Measurements from ENCODE around the gene RBPJ. TPM values are rescaled to one million over a fixed set of nuclear protein-coding genes. Genes with fewer than 3 reads are reported as not detected.

RBPJ gene
- total RNA-seq, 2 experiments from 2014 or later, result 39.9 to 61.1 TPM

GRCh38 chr4:26331380-26331950, 10.7 kb downstream of the RBPJ start:
- Histone ChIP-seq H2AFZ (ENCODE audit: low read length) (no peak overlapping the region), H3K4me1 (ENCODE audit: insufficient read depth, low read length, poor library complexity, severe bottlenecking) (no peaks in the 10 kb centered on the region), H3K4me3 (ENCODE audit: low read depth, low read length, poor library complexity, severe bottlenecking) (no peak overlapping the region), H3K79me2 (ENCODE audit: insufficient read depth, low read depth, low read length) (peaks cover 85% of the 10 kb centered on the region), H3K9me2 (ENCODE audit: insufficient read depth, low read length) (no peaks in the 10 kb centered on the region), H4K20me1 (ENCODE audit: insufficient read depth, low read length) (peaks cover 39% of the 10 kb centered on the region), H3K9me3 (ENCODE audit: low read length) (no peaks in the 10 kb centered on the region), H3K4me2 (ENCODE audit: low read length) (no peak overlapping the region), H3K36me3 (ENCODE audit: insufficient read depth, low read length) (no peaks in the 10 kb centered on the region), H3K27ac (ENCODE audit: low read depth, low read length, poor library complexity, severe bottlenecking) (no peak overlapping the region)
- DNase-seq (ENCODE audit: low spot score), result no peak
- ChIA-PET POLR2A (interaction anchor here (0.6 to 2.6 kb wide), 5 partner anchors 9 to 78 kb away, joined by 3 to 7 read pairs (median 5); no protein-coding TSS in a partner anchor), CTCF (ENCODE audit: unreplicated experiment) (interaction anchor here (1.1 kb wide), 1 partner anchor 80 kb away, joined by 4 read pairs; no protein-coding TSS in a partner anchor)
- intact Hi-C loops (cut with micrococcal nuclease; ENCODE audit: unreplicated experiment), result no loop called here
- no TSS peak for BruUV-seq (replicated peaks)
- TF ChIP-seq EZH2phosphoT487 (IDR thresholded peaks at IDR 0.05; ENCODE audit: borderline replicate concordance, low read depth, low read length), result no peak
- TF ChIP-seq CTCF (conservative IDR thresholded peaks at IDR 0.05; ENCODE audit: low read length), result no peak

GRCh38 chr4:26334366-26334765, 13.6 kb downstream of the RBPJ start:
- peaks cover 82% of the 10 kb centered on the region for H3K79me2 ChIP-seq (ENCODE audit: insufficient read depth, low read depth, low read length)
- intact Hi-C loops (cut with micrococcal nuclease; ENCODE audit: unreplicated experiment), result no loop called here
- BruUV-seq (replicated peaks), result no TSS peak
- no peak overlapping the region for H2AFZ ChIP-seq (ENCODE audit: low read length)
- H3K9me2 ChIP-seq (ENCODE audit: insufficient read depth, low read length), result no peaks in the 10 kb centered on the region
- DNase-seq (ENCODE audit: low spot score), result no peak
- no peaks in the 10 kb centered on the region for H3K9me3 ChIP-seq (ENCODE audit: low read length)
- H3K4me1 ChIP-seq (ENCODE audit: insufficient read depth, low read length, poor library complexity, severe bottlenecking), result no peaks in the 10 kb centered on the region
- H4K20me1 ChIP-seq (ENCODE audit: insufficient read depth, low read length), result peaks cover 33% of the 10 kb centered on the region
- TF ChIP-seq EZH2phosphoT487 (IDR thresholded peaks at IDR 0.05; ENCODE audit: borderline replicate concordance, low read depth, low read length), result no peak
- TF ChIP-seq CTCF (conservative IDR thresholded peaks at IDR 0.05; ENCODE audit: low read length), result no peak
- POLR2A ChIA-PET, result no interaction called here
- no peak overlapping the region for H3K4me2 ChIP-seq (ENCODE audit: low read length)
- H3K27ac ChIP-seq (ENCODE audit: low read depth, low read length, poor library complexity, severe bottlenecking), result no peak overlapping the region
- no peaks in the 10 kb centered on the region for H3K36me3 ChIP-seq (ENCODE audit: insufficient read depth, low read length)
- H3K4me3 ChIP-seq (ENCODE audit: low read depth, low read length, poor library complexity, severe bottlenecking), result no peak overlapping the region
- CTCF ChIA-PET (ENCODE audit: unreplicated experiment), result no interaction called here

GRCh38 chr4:26337612-26338011, 16.8 kb downstream of the RBPJ start:
- Histone ChIP-seq H3K79me2 (ENCODE audit: insufficient read depth, low read depth, low read length) (peaks cover 68% of the 10 kb centered on the region), H3K4me3 (ENCODE audit: low read depth, low read length, poor library complexity, severe bottlenecking) (no peak overlapping the region), H3K9me3 (ENCODE audit: low read length) (no peaks in the 10 kb centered on the region), H3K27ac (ENCODE audit: low read depth, low read length, poor library complexity, severe bottlenecking) (no peak overlapping the region), H3K9me2 (ENCODE audit: insufficient read depth, low read length) (no peaks in the 10 kb centered on the region), H3K4me2 (ENCODE audit: low read length) (no peak overlapping the region), H2AFZ (ENCODE audit: low read length) (no peak overlapping the region), H4K20me1 (ENCODE audit: insufficient read depth, low read length) (0 out of 2 replicates have a peak, but pooled peaks cover 23% of the 10 kb centered on the region), H3K36me3 (ENCODE audit: insufficient read depth, low read length) (no peaks in the 10 kb centered on the region), H3K4me1 (ENCODE audit: insufficient read depth, low read length, poor library complexity, severe bottlenecking) (no peaks in the 10 kb centered on the region)
- BruUV-seq (replicated peaks), result no TSS peak
- ChIA-PET POLR2A (interaction anchor here (0.7 kb wide), 2 partner anchors 24 to 284 kb away, joined by 4 to 5 read pairs; no protein-coding TSS in a partner anchor), CTCF (ENCODE audit: unreplicated experiment) (no interaction called here)
- DNase-seq (ENCODE audit: low spot score), result no peak
- intact Hi-C loops (cut with micrococcal nuclease; ENCODE audit: unreplicated experiment), result no loop called here
- TF ChIP-seq CTCF (conservative IDR thresholded peaks at IDR 0.05; ENCODE audit: low read length) (no peak), EZH2phosphoT487 (IDR thresholded peaks at IDR 0.05; ENCODE audit: borderline replicate concordance, low read depth, low read length) (no peak)
